Epithelial cell of proximal tubule (primary cell): ENCODE results near the gene C1orf50. TPM values are rescaled to one million over a fixed set of nuclear protein-coding genes. Genes with fewer than 3 reads are reported as not detected.
"Not testable (repeated sequence)": the region's sequence is repeated elsewhere in the genome, so short reads cannot be mapped to it uniquely, and the experiment has no call there.

ENCODE experiments used
- DNase-seq: peaks from one replicate; pipeline ENCODE4 v3.0.0-alpha.2; 2011; ENCODE audit warnings: low read depth
- H3K4me3 ChIP-seq: 2 replicates; pipeline ENCODE4 v1.5.1; 2011; ENCODE audit warnings: low read depth, mild to moderate bottlenecking, low read length
- CTCF ChIP-seq: conservative IDR thresholded peaks from 2 replicates; pipeline ENCODE4 v1.5.1; 2012; ENCODE audit warnings: low read depth, mild to moderate bottlenecking, low read length
- total RNA-seq: library from RNA; depleted of rRNA; stranded (reverse); fragments of >200 nt; gene quantifications from 2 replicates; pipeline ENCODE4 v1.2.3, GENCODE V29; 2015

C1orf50 gene
- 6.1 and 7.8 TPM in 2 replicates for total RNA-seq

GRCh38 chr1:42766741-42767509 lies at the start of gene C1orf50, which contains the start of gene P3H1:
C1orf50 (plus strand) TSS chr1:42767249; CDS start chr1:42767312, 63 bp downstream.
P3H1 (minus strand) TSS chr1:42767028; CDS start chr1:42766971, 57 bp downstream.
- H3K4me3 ChIP-seq = peak within 1 kb of the TSS; percentile 94
- no peak for TF ChIP-seq CTCF
- DNase-seq = peak; percentile 77

GRCh38 chr1:42720868-42721267 lies 46.2 kb upstream of the C1orf50 start:
- peak; percentile 13 for DNase-seq
- TF ChIP-seq CTCF = no peak
- no peak overlapping the region for H3K4me3 ChIP-seq

- no peak for DNase-seq
- no peak overlapping the region for H3K4me3 ChIP-seq
- no peak for TF ChIP-seq CTCF
These were observed 45.1 kb upstream of the C1orf50 start for GRCh38 chr1:42721926-42722325.

GRCh38 chr1:42722403-42722802 lies 44.6 kb upstream of the C1orf50 start:
- DNase-seq, H3K4me3 ChIP-seq: not testable (repeated sequence)

DNA sequence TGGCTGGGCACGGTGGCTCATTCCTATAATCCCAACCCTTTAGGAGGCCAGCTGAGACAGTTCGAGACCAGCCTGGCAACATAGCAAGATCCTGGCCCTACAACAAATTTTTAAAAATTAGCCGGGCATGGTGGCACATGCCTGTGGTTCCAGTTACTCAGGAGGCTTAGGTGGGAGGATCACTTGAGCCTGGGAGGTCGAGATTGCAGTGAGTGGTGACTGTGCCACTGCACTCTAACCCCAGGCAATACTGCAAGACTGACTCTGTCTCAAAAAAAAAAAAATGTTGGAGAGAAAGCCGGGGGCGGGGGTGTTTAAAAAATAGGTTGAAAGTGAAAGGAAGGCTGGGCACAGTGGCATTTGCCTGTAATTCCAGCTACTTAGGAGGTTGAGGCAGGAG lies 43.5 kb upstream of the C1orf50 start:
- TF ChIP-seq CTCF = no peak
- H3K4me3 ChIP-seq = no peak overlapping the region
- no peak for DNase-seq

DNA sequence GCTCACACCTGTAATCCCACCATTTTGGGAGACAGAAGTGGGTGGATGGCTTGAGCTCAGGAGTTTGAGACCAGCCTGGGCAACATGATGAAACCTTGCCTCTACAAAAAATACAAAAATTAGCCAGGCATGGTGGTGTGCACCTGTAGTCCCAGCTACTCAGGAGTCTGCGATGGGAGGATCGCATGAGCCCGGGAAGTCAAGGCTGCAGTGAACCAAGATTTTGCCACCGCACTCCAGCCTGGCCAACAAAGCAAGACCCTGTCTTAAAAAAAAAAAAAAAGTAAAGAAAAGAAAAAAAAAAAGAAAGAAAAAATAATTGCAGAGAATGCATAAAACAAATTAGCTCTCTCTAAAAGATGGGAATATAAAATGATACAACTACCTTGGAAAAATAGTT lies 41.2 kb upstream of the C1orf50 start:
- H3K4me3 ChIP-seq, DNase-seq: not testable (repeated sequence)

GRCh38 chr1:42730002-42730401 lies 37.0 kb upstream of the C1orf50 start:
- no peak for DNase-seq
- no peak for TF ChIP-seq CTCF
- no peak overlapping the region for H3K4me3 ChIP-seq

GRCh38 chr1:42730988-42731387 lies 36.1 kb upstream of the C1orf50 start:
- DNase-seq = peak; percentile 18
- TF ChIP-seq CTCF = peak; percentile 68
- no peak overlapping the region for H3K4me3 ChIP-seq
